CD4-positive, alpha-beta T cell (primary cell): ENCODE data around the gene AK2. TPM values are rescaled to one million over a fixed set of nuclear protein-coding genes. Genes with fewer than 3 reads are reported as not detected.
A peak's percentile ranks its signal among the peaks of the same experiment; 100 is the strongest.

Experiments used
- ATAC-seq: fragments of 200-7000 bp; cut with Tn5 transposase; one replicate; pipeline ENCODE4 v1.10.0; 2022; ENCODE audit warnings: mild to moderate bottlenecking; ENCODE audit not compliant: poor library complexity
- CTCF ChIA-PET: fragments of 350-600 bp; sonication (Branson Sonifier 250); formaldehyde crosslinking; loops from one replicate; lab custom pipeline; 2021; ENCODE audit warnings: antibody characterized with exemption, inconsistent platforms; lab: Charles Lee
- POLR2A ChIA-PET: fragments of 350-600 bp; sonication (Branson Sonifier 250); formaldehyde crosslinking; loops from one replicate; lab custom pipeline; 2021; ENCODE audit warnings: antibody characterized with exemption, inconsistent platforms; lab: Charles Lee
- DNase-seq, 14 experiments: peaks; one replicate each; pipeline ENCODE4 v3.0.0-alpha.2; 2013 to 2020; ENCODE audit warnings: mixed read lengths in 2 of 14
- H3K27ac ChIP-seq, 2 donors: one replicate each; pipeline versions ENCODE4 v1.5.1 to v1.7.0; 2013; ENCODE audit warnings: low read length in 2 of 2, low read depth in 1 of 2, mild to moderate bottlenecking in 1 of 2
- H3K27me3 ChIP-seq, 2 experiments: 1 replicate in 1 of 2; 2 replicates in 1 of 2; pipeline versions ENCODE4 v1.6.1 to v1.7.0; 2013; ENCODE audit warnings: low read length in 2 of 2, control low read depth in 1 of 2, mild to moderate bottlenecking in 1 of 2, moderate library complexity in 1 of 2; ENCODE audit not compliant: insufficient read depth in 2 of 2, control insufficient read depth in 1 of 2
- H3K36me3 ChIP-seq: one replicate; pipeline ENCODE4 v1.6.1; 2013; ENCODE audit warnings: low read length, control low read depth; ENCODE audit not compliant: insufficient read depth
- H3K4me1 ChIP-seq: one replicate; pipeline ENCODE4 v1.6.1; 2013; ENCODE audit warnings: low read length, control low read depth; ENCODE audit not compliant: insufficient read depth
- H3K4me3 ChIP-seq: one replicate; pipeline ENCODE4 v1.5.1; 2013; ENCODE audit warnings: mild to moderate bottlenecking, low read length, moderate library complexity
- H3K9me3 ChIP-seq, 2 experiments: 1 replicate in 1 of 2; 2 replicates in 1 of 2; pipeline versions ENCODE4 v1.6.1 to v1.7.0; 2013; ENCODE audit warnings: low read length in 2 of 2, mild to moderate bottlenecking in 2 of 2, control low read depth in 1 of 2, moderate library complexity in 1 of 2; ENCODE audit not compliant: control insufficient read depth in 1 of 2, insufficient read depth in 1 of 2
- H3K27ac Mint-ChIP-seq: one replicate; pipeline ENCODE4 v1.8.0; 2020; ENCODE audit warnings: mixed read lengths
- H3K27me3 Mint-ChIP-seq: one replicate; pipeline ENCODE4 v1.8.0; 2021; ENCODE audit warnings: mixed read lengths
- H3K36me3 Mint-ChIP-seq: one replicate; pipeline ENCODE4 v1.8.0; 2021; ENCODE audit warnings: low read depth, mixed read lengths
- H3K4me1 Mint-ChIP-seq: one replicate; pipeline ENCODE4 v1.8.0; 2021; ENCODE audit warnings: low read depth, mixed read lengths
- H3K4me3 Mint-ChIP-seq: one replicate; pipeline ENCODE4 v1.8.0; 2020; ENCODE audit warnings: mild to moderate bottlenecking, mixed read lengths
- H3K9me3 Mint-ChIP-seq: one replicate; pipeline ENCODE4 v1.8.0; 2020; ENCODE audit warnings: mixed read lengths
- intact Hi-C, 2 experiments: fragments of 100-400 bp; cut with DNase I in 1 of 2; cut with micrococcal nuclease in 1 of 2; formaldehyde crosslinking; loops; one replicate each; pipeline versions ENCODE4 v1.15.1 to v1.9.0; 2023 to 2025; cut with DNase I, micrococcal nuclease
- total RNA-seq, 174 experiments: library from RNA in 2 of 174; stranded (reverse) in 2 of 174; gene quantifications; one replicate each; pipeline ENCODE4 v1.2.3 and lab custom pipeline; 2021 to 2026
- TF ChIP-seq, protein P1 (sequence below): fragments of 200-600 bp; IDR thresholded peaks from one replicate; pipeline ENCODE4 v1.8.0; 2022; ENCODE audit warnings: antibody characterized with exemption, mild to moderate bottlenecking

AK2 gene
- total RNA-seq, 2 experiments from 2014 or later = 25.6 to 30.4 TPM

DNA sequence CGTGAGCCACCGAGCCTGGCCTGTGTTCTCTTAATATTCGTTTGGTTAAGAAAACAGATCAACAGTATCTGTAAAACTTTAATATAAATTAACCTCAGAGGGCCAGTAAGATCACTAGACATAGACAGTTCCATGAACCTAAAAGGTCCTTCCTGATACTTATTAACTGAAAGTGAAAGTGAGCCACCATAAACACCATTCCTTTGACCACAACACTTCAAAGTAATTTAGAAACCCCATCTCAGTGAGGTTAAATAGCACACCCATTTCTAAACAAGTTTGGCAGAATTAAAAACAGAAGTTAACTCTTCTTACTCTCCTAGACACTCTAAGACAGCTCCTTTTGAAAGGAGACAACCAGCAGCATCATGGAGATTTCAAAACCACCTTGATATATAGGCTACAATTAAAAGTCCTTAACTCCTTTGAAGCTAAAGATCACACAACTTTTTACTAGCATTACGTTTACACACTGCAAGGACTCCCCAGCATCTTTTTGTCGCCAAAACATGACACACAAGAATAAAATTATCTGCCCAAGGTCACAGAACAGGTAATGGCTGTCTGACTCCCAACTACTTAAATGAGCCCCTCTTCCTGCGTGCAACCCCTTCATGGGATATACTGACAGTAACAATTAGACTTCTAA is 74.3 kb downstream of the AK2 start:
- TF ChIP-seq, protein P1, sequence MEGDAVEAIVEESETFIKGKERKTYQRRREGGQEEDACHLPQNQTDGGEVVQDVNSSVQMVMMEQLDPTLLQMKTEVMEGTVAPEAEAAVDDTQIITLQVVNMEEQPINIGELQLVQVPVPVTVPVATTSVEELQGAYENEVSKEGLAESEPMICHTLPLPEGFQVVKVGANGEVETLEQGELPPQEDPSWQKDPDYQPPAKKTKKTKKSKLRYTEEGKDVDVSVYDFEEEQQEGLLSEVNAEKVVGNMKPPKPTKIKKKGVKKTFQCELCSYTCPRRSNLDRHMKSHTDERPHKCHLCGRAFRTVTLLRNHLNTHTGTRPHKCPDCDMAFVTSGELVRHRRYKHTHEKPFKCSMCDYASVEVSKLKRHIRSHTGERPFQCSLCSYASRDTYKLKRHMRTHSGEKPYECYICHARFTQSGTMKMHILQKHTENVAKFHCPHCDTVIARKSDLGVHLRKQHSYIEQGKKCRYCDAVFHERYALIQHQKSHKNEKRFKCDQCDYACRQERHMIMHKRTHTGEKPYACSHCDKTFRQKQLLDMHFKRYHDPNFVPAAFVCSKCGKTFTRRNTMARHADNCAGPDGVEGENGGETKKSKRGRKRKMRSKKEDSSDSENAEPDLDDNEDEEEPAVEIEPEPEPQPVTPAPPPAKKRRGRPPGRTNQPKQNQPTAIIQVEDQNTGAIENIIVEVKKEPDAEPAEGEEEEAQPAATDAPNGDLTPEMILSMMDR = no peak
- Histone ChIP-seq H3K4me1 (peaks cover 33% of the 10 kb centered on the region), H3K27ac (no peak overlapping the region), H3K4me3 (peak overlapping the region; percentile 73), H3K36me3 (no peaks in the 10 kb centered on the region), H3K27me3 (no peaks in the 10 kb centered on the region), H3K9me3 (no peaks in the 10 kb centered on the region)
- ATAC-seq (no peak), DNase-seq (peak in 3 of 14 experiments; percentile 51 to 75 (median 61))
- Mint-ChIP-seq H3K27me3 (no peaks in the 10 kb centered on the region), H3K9me3 (no peaks in the 10 kb centered on the region), H3K27ac (peak overlapping the region; percentile 71), H3K4me3 (peak overlapping the region; percentile 77), H3K36me3 (peaks cover 4% of the 10 kb centered on the region), H3K4me1 (peaks cover 55% of the 10 kb centered on the region)
- ChIA-PET CTCF (interaction anchor here (1.1 to 1.6 kb wide), 3 partner anchors 9 to 165 kb away, joined by 3 to 5 read pairs (median 4); no protein-coding TSS in a partner anchor), POLR2A (interaction anchor here (0.6 kb wide), 1 partner anchor 19 kb away, joined by 4 read pairs; no protein-coding TSS in a partner anchor)
- intact Hi-C loops = loop anchor here (5.0 to 10.0 kb wide), 5 partner anchors 75 to 220 kb away; partner anchors contain the start of genes AK2 (in 1 of the 2), AZIN2 (in 1 of the 2), S100PBP (in 1 of the 2) and TRIM62 (in 1 of the 2)

DNA sequence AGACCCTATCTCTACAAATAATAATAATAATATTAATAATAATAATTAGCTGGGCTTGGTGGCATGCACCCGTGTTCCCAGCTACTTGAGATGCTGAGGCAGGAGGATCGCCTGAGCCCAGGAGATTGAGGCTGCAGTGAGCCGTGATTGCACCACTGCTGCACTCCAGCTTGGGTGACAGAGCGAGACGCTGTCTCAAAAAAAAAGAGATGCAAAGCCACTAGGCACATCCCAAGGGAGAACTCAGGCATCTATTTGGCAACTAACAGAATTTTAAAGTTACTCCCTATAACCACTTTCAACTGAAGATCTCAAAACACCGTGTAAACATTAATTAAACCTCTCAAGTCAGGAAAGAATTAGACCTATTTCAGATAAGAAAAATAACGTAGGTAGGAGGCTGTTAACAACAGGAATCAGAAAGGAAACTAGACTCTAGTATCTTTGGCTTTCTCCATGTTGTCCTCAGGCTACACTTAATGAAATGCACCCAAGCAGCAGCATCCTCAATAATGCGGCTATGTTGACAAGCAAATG is 75.8 kb downstream of the AK2 start:
- Mint-ChIP-seq H3K27me3 (no peaks in the 10 kb centered on the region), H3K36me3 (peaks cover 4% of the 10 kb centered on the region), H3K9me3 (no peaks in the 10 kb centered on the region), H3K4me3 (no peak overlapping the region), H3K4me1 (peaks cover 55% of the 10 kb centered on the region), H3K27ac (no peak overlapping the region)
- POLR2A ChIA-PET = no interaction called here
- no peaks in the 10 kb centered on the region for H3K36me3 ChIP-seq
- H3K27me3 ChIP-seq = no peaks in the 10 kb centered on the region
- H3K9me3 ChIP-seq = no peaks in the 10 kb centered on the region
- peaks cover 39% of the 10 kb centered on the region for H3K4me1 ChIP-seq
- no peak overlapping the region for H3K27ac ChIP-seq
- no peak for DNase-seq
- TF ChIP-seq, protein P1 = no peak
- intact Hi-C loops = loop anchor here (5.0 to 10.0 kb wide), 5 partner anchors 76 to 221 kb away; partner anchors contain the start of genes AK2 (in 1 of the 2), AZIN2 (in 1 of the 2), S100PBP (in 1 of the 2) and TRIM62 (in 1 of the 2)
- H3K4me3 ChIP-seq = no peak overlapping the region
- CTCF ChIA-PET = interaction anchor here (1.6 kb wide), 1 partner anchor 166 kb away, joined by 4 read pairs; no protein-coding TSS in a partner anchor
- no peak for ATAC-seq

GRCh38 chr1:32960342-32960741 is 76.3 kb downstream of the AK2 start:
- Histone ChIP-seq H3K9me3 (no peaks in the 10 kb centered on the region), H3K4me1 (peaks cover 36% of the 10 kb centered on the region), H3K36me3 (no peaks in the 10 kb centered on the region), H3K27ac (no peak overlapping the region), H3K4me3 (no peak overlapping the region), H3K27me3 (no peaks in the 10 kb centered on the region)
- intact Hi-C loops = loop anchor here (5.0 to 10.0 kb wide), 5 partner anchors 77 to 222 kb away; partner anchors contain the start of genes AK2 (in 1 of the 2), AZIN2 (in 1 of the 2), S100PBP (in 1 of the 2) and TRIM62 (in 1 of the 2)
- peaks cover 4% of the 10 kb centered on the region for H3K36me3 Mint-ChIP-seq
- no peak overlapping the region for H3K27ac Mint-ChIP-seq
- H3K4me1 Mint-ChIP-seq = peaks cover 58% of the 10 kb centered on the region
- CTCF ChIA-PET = no interaction called here
- DNase-seq (no peak), ATAC-seq (no peak)
- peak overlapping the region; percentile 40 for H3K4me3 Mint-ChIP-seq
- POLR2A ChIA-PET = no interaction called here
- no peaks in the 10 kb centered on the region for H3K9me3 Mint-ChIP-seq
- TF ChIP-seq, protein P1 = no peak
- H3K27me3 Mint-ChIP-seq = no peaks in the 10 kb centered on the region
